C4-2B (cell line): ENCODE results near the gene UPK3BL2.
"Not testable (repeated sequence)": the region's sequence is repeated elsewhere in the genome, so short reads cannot be mapped to it uniquely, and the experiment has no call there.

Experiments used
- ZFX ChIP-seq: fragments of 450-650 bp; IDR thresholded peaks from 2 replicates; pipeline ENCODE4 v1.6.1; 2017
- TF ChIP-seq, protein P1 (sequence below): fragments of 450-650 bp; conservative IDR thresholded peaks from 2 replicates; pipeline ENCODE4 v1.5.1; 2017; ENCODE audit warnings: mild to moderate bottlenecking

DNA sequence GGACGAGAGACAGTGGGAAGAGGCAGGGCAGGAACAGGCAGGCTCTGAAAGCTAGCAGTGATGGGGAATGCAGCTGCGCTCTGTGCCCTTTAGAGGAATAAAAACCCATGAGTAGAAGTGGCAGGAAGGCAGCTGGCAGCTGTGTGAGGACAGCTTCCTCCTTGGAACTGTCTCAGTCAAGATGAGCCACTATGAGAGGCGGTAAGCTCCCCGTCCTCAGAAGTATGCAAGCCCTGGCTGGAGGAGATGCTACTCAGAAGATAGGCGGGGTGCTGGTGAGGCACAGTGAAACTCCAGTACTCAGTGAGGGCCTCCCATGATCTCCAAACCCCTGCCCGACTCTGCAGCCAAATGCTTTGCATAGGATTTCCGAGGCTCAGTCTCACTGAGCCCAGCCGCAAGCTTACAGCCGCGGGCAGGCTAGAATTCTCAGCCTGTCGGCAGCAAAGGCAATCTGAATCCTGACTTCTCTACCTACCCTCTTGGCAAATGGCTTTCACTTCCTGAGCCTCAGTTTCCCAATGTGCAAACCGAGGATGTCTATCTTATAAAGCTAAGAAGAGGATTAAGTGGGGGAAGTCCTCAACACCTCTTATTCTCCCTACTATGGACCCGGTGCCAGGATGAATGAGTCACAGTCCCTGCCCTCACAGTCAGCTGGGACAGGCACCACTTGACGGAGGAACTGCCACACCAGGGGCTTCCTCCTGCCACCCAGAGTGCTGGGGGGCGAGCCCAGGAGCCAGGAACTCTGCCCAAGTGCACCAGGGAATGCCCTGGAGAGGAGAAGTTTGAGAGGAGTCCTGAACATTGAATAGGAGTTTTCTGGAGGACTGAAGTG is 28.4 kb downstream of the UPK3BL2 start:
- TF ChIP-seq, protein P1, sequence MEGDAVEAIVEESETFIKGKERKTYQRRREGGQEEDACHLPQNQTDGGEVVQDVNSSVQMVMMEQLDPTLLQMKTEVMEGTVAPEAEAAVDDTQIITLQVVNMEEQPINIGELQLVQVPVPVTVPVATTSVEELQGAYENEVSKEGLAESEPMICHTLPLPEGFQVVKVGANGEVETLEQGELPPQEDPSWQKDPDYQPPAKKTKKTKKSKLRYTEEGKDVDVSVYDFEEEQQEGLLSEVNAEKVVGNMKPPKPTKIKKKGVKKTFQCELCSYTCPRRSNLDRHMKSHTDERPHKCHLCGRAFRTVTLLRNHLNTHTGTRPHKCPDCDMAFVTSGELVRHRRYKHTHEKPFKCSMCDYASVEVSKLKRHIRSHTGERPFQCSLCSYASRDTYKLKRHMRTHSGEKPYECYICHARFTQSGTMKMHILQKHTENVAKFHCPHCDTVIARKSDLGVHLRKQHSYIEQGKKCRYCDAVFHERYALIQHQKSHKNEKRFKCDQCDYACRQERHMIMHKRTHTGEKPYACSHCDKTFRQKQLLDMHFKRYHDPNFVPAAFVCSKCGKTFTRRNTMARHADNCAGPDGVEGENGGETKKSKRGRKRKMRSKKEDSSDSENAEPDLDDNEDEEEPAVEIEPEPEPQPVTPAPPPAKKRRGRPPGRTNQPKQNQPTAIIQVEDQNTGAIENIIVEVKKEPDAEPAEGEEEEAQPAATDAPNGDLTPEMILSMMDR = not testable (repeated sequence)
- TF ChIP-seq ZFX = not testable (repeated sequence)
